Lower leg skin (tissue), 3 donors: Measurements from ENCODE around the gene SPPL3.

Experiments
- POLR2A ChIP-seq, 2 donors: fragments of 450-650 bp; IDR thresholded peaks; one replicate each; pipeline ENCODE4 v1.6.1; 2016 to 2017; ENCODE audit warnings: antibody characterized with exemption in 2 of 2, mild to moderate bottlenecking in 1 of 2, moderate library complexity in 1 of 2
- TF ChIP-seq, protein P1 (sequence below), 3 donors: fragments of 450-650 bp; IDR thresholded peaks; one replicate each; pipeline ENCODE4 v1.5.1; 2016; ENCODE audit warnings: antibody characterized with exemption in 3 of 3, mild to moderate bottlenecking in 3 of 3, moderate library complexity in 2 of 3

DNA sequence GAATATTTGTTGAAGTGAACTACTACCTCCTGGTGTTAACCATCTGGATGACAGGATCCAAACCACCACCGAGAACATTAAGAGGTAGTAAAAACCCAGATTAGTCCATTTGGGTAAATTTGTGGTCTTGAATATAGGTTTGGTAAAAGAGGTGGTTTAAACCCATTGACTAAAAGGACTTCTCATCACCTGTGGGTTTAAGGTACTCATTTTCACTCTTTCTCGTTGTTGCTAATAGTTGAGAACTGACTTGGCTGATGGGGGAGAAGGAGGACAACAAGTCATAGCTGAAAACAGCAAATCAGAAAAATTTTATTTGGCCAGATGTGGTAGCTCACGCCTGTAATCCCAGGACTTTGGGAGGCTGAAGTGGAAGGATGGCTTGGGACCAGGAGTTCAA lies 119.4 kb downstream of the SPPL3 start:
- TF ChIP-seq, protein P1, sequence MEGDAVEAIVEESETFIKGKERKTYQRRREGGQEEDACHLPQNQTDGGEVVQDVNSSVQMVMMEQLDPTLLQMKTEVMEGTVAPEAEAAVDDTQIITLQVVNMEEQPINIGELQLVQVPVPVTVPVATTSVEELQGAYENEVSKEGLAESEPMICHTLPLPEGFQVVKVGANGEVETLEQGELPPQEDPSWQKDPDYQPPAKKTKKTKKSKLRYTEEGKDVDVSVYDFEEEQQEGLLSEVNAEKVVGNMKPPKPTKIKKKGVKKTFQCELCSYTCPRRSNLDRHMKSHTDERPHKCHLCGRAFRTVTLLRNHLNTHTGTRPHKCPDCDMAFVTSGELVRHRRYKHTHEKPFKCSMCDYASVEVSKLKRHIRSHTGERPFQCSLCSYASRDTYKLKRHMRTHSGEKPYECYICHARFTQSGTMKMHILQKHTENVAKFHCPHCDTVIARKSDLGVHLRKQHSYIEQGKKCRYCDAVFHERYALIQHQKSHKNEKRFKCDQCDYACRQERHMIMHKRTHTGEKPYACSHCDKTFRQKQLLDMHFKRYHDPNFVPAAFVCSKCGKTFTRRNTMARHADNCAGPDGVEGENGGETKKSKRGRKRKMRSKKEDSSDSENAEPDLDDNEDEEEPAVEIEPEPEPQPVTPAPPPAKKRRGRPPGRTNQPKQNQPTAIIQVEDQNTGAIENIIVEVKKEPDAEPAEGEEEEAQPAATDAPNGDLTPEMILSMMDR (IDR thresholded peaks at IDR 0.05): no peak
- no peak for TF ChIP-seq POLR2A (IDR thresholded peaks at IDR 0.05)
